ENCODE results near the gene CMTM4.

CMTM4 gene

DNA sequence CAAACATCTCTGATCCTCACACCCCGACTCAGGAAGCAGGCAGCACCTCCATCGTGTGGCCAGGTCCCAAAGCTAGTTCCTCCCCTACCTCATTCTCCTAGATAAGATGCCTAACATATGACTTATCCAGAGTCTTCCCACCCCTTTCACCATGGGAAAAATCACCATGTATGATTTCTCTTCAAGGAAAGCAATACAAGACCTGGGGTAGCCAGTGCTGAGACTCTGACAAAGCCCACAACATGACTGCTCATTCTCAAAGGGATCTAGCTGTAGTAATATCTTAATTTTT is 45.1 kb downstream of the CMTM4 start:
- Histone ChIP-seq H3K4me3 (IDR thresholded peaks at IDR 0.05; ENCODE audit: insufficient read depth, low read depth, low read length) (no peak overlapping the region), H3K36me3 (ENCODE audit: insufficient read depth) (no peaks in the 10 kb centered on the region), H3K27ac (no peak overlapping the region), H3K9ac (no peak overlapping the region), H2AFZ (ENCODE audit: low read depth) (peak overlapping the region; percentile 32), H3K79me2 (ENCODE audit: insufficient read depth, low read depth) (no peaks in the 10 kb centered on the region), H3K4me2 (peak overlapping the region; percentile 48), H3K4me1 (ENCODE audit: low read depth, poor library complexity, severe bottlenecking) (peaks cover 29% of the 10 kb centered on the region), H4K20me1 (ENCODE audit: insufficient read depth) (no peaks in the 10 kb centered on the region), H3K27me3 (ENCODE audit: insufficient read depth, low read depth) (no peaks in the 10 kb centered on the region)
- TF ChIP-seq, protein P1, sequence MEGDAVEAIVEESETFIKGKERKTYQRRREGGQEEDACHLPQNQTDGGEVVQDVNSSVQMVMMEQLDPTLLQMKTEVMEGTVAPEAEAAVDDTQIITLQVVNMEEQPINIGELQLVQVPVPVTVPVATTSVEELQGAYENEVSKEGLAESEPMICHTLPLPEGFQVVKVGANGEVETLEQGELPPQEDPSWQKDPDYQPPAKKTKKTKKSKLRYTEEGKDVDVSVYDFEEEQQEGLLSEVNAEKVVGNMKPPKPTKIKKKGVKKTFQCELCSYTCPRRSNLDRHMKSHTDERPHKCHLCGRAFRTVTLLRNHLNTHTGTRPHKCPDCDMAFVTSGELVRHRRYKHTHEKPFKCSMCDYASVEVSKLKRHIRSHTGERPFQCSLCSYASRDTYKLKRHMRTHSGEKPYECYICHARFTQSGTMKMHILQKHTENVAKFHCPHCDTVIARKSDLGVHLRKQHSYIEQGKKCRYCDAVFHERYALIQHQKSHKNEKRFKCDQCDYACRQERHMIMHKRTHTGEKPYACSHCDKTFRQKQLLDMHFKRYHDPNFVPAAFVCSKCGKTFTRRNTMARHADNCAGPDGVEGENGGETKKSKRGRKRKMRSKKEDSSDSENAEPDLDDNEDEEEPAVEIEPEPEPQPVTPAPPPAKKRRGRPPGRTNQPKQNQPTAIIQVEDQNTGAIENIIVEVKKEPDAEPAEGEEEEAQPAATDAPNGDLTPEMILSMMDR (conservative IDR thresholded peaks at IDR 0.05; ENCODE audit: low read depth, low read length), result no peak

DNA sequence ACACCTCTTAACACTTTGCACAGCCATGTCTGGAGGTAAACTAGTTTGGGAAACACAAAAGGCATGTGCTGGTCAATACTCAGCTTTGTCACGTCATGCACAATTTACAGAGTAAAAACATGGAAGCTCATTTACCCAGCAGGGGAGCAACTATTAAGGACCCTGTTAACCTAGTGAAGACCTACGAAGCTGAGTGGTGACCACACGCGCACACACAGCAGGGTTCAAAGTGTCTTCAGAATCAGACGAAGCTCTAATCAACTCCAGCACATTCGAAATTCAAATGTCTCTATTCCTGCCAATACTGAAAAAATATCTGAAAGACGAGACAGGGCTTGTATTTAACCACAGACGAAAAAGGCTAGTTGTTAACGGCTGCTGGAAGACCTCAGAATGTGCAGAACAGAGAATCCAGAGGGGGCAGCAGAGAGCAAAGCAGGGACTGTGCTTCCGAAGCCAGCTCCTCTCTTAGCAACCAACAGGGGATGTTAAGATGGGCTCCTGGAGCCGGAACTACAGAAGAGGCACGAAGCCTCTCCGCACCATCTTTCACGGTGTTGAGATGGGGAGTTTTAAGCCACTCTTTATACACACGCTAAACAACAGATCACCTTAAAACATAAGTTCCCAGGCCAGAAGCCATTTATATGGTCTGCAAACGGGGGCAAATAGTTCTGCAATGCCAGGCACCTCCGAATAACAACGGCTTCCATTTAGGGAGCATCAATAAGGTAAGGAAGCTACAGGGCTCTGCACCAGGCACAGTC is 45.7 kb downstream of the CMTM4 start:
- peak overlapping the region; percentile 32 for H2AFZ ChIP-seq (ENCODE audit: low read depth)
- peak overlapping the region; percentile 48 for H3K4me2 ChIP-seq
- H3K36me3 ChIP-seq (ENCODE audit: insufficient read depth), result no peaks in the 10 kb centered on the region
- no peaks in the 10 kb centered on the region for H4K20me1 ChIP-seq (ENCODE audit: insufficient read depth)
- H3K4me3 ChIP-seq (IDR thresholded peaks at IDR 0.05; ENCODE audit: insufficient read depth, low read depth, low read length), result no peak overlapping the region
- TF ChIP-seq, protein P1 (conservative IDR thresholded peaks at IDR 0.05; ENCODE audit: low read depth, low read length), result peak; percentile 94
- H3K9ac ChIP-seq, result no peak overlapping the region
- no peaks in the 10 kb centered on the region for H3K79me2 ChIP-seq (ENCODE audit: insufficient read depth, low read depth)
- no peak overlapping the region for H3K27ac ChIP-seq
- peaks cover 29% of the 10 kb centered on the region for H3K4me1 ChIP-seq (ENCODE audit: low read depth, poor library complexity, severe bottlenecking)
- no peaks in the 10 kb centered on the region for H3K27me3 ChIP-seq (ENCODE audit: insufficient read depth, low read depth)

DNA sequence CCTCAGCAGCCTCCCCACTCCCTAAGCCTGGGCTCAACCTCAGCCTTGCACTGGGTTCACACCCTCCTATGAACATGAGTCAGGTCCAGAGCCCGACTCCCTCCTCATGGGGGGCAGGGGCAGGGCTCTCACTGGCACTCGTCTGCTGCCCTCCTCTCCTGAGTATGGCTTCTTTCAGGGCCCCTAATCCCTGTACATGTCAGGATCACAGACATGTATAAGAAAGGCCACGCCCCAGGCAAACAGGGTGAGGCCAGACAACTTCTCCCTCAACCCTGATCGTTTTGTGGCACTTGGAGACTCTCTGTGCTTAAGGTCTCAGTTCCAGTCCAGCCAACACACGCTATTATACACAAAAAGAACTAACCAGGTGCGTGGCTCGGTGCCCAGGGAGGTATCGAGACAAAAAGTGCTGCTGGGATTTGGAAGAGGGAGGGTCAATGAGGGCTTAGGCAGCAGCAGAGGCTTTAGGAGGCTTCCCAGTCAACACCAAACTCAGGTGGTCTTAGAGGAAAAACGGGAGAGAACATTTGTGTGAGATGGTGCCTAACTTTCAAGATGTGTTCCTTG is 46.8 kb downstream of the CMTM4 start:
- no peak overlapping the region for H3K4me3 ChIP-seq (IDR thresholded peaks at IDR 0.05; ENCODE audit: insufficient read depth, low read depth, low read length)
- no peak overlapping the region for H2AFZ ChIP-seq (ENCODE audit: low read depth)
- no peaks in the 10 kb centered on the region for H3K27me3 ChIP-seq (ENCODE audit: insufficient read depth, low read depth)
- no peak overlapping the region for H3K27ac ChIP-seq
- H4K20me1 ChIP-seq (ENCODE audit: insufficient read depth), result no peaks in the 10 kb centered on the region
- no peaks in the 10 kb centered on the region for H3K79me2 ChIP-seq (ENCODE audit: insufficient read depth, low read depth)
- TF ChIP-seq, protein P1 (conservative IDR thresholded peaks at IDR 0.05; ENCODE audit: low read depth, low read length), result no peak
- no peak overlapping the region for H3K4me2 ChIP-seq
- peaks cover 29% of the 10 kb centered on the region for H3K4me1 ChIP-seq (ENCODE audit: low read depth, poor library complexity, severe bottlenecking)
- H3K9ac ChIP-seq, result no peak overlapping the region
- no peaks in the 10 kb centered on the region for H3K36me3 ChIP-seq (ENCODE audit: insufficient read depth)

DNA sequence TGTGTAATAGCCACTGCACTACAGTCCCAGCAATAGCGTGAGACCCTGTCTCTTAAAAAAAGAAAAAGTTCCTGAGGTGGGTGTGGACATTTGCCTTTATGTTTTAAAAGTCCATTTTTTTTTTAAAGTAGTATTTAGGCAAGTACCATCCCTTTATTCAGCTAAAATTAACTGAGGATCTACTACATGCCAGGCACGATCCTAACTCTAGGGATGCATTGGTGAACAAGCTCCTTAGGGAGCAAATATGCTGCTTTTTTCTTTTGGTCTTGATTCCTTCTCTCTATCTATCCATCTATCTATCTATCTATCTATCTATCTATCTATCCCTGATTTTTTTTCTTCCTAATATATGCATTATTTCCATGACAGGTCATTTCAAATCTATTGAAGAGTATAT is 47.4 kb downstream of the CMTM4 start:
- no peak overlapping the region for H2AFZ ChIP-seq (ENCODE audit: low read depth)
- no peak overlapping the region for H3K27ac ChIP-seq
- no peaks in the 10 kb centered on the region for H3K27me3 ChIP-seq (ENCODE audit: insufficient read depth, low read depth)
- no peak overlapping the region for H3K4me2 ChIP-seq
- no peak overlapping the region for H3K9ac ChIP-seq
- peaks cover 29% of the 10 kb centered on the region for H3K4me1 ChIP-seq (ENCODE audit: low read depth, poor library complexity, severe bottlenecking)
- H3K4me3 ChIP-seq (IDR thresholded peaks at IDR 0.05; ENCODE audit: insufficient read depth, low read depth, low read length), result no peak overlapping the region
- H3K79me2 ChIP-seq (ENCODE audit: insufficient read depth, low read depth), result no peaks in the 10 kb centered on the region
- H3K36me3 ChIP-seq (ENCODE audit: insufficient read depth), result no peaks in the 10 kb centered on the region
- TF ChIP-seq, protein P1 (conservative IDR thresholded peaks at IDR 0.05; ENCODE audit: low read depth, low read length), result no peak
- H4K20me1 ChIP-seq (ENCODE audit: insufficient read depth), result no peaks in the 10 kb centered on the region
